Neural cell (in vitro differentiated cells): ENCODE data around the gene ACACA. TPM values are rescaled to one million over a fixed set of nuclear protein-coding genes. Genes with fewer than 3 reads are reported as not detected.

ENCODE experiments used
- H2AFZ ChIP-seq: fragments of 200-600, 300-800 bp; sonication (generic), shearing (Covaris generic); 2 replicates; pipeline ENCODE4 v1.6.0; 2014; ENCODE audit warnings: low read depth, mild to moderate bottlenecking, antibody characterized with exemption, low read length, moderate library complexity
- H3F3A ChIP-seq: fragments of 200-600 bp; shearing (Covaris generic); 2 replicates; pipeline ENCODE4 v1.6.1; 2016; ENCODE audit warnings: mild to moderate bottlenecking, moderate library complexity, mixed read lengths, antibody characterized with exemption, low read length; ENCODE audit not compliant: insufficient read depth, poor library complexity, severe bottlenecking
- H3K27ac ChIP-seq: fragments of 200-600, 300-800 bp; sonication (generic), shearing (Covaris generic); 2 replicates; pipeline ENCODE4 v1.5.1; 2014; ENCODE audit warnings: mild to moderate bottlenecking, low read length, moderate library complexity
- H3K27me3 ChIP-seq: fragments of 300-800, 200-600 bp; sonication (generic), shearing (Covaris generic); 2 replicates; pipeline ENCODE4 v1.6.0; 2014; ENCODE audit warnings: mild to moderate bottlenecking, low read depth, low read length, moderate library complexity; ENCODE audit not compliant: insufficient read depth
- H3K36me3 ChIP-seq: fragments of 300-800, 200-600 bp; sonication (generic), shearing (Covaris generic); 2 replicates; pipeline ENCODE4 v1.5.1; 2014; ENCODE audit warnings: mild to moderate bottlenecking, antibody characterized with exemption, low read length, moderate library complexity; ENCODE audit not compliant: insufficient read depth
- H3K4me2 ChIP-seq: fragments of 300-800, 200-600 bp; sonication (generic), shearing (Covaris generic); 2 replicates; pipeline ENCODE4 v1.6.0; 2014; ENCODE audit warnings: mild to moderate bottlenecking, low read length
- H3K4me3 ChIP-seq: fragments of 300-800, 200-600 bp; sonication (generic), shearing (Covaris generic); 2 replicates; pipeline ENCODE4 v1.5.1; 2014; ENCODE audit warnings: mild to moderate bottlenecking, low read length, moderate library complexity
- H3K79me2 ChIP-seq: fragments of 200-600 bp; shearing (Covaris generic); replicated peaks from 2 replicates; pipeline ENCODE4 v1.6.0; 2014; ENCODE audit warnings: mild to moderate bottlenecking, low read length, moderate library complexity; ENCODE audit not compliant: insufficient read depth
- H3K9ac ChIP-seq: fragments of 300-800, 200-600 bp; sonication (generic), shearing (Covaris generic); 2 replicates; pipeline ENCODE4 v1.6.1; 2016; ENCODE audit warnings: mild to moderate bottlenecking, low read length, mixed read lengths
- H3K9me2 ChIP-seq: fragments of 200-600 bp; shearing (Covaris generic); 2 replicates; pipeline ENCODE4 v1.6.1; 2016; ENCODE audit warnings: mild to moderate bottlenecking, low read length, mixed read lengths; ENCODE audit not compliant: insufficient read depth
- H3K9me3 ChIP-seq: fragments of 200-600, 300-800 bp; sonication (generic), shearing (Covaris generic); 2 replicates; pipeline ENCODE4 v1.6.1; 2016; ENCODE audit warnings: mild to moderate bottlenecking, mixed run types, low read length, moderate library complexity, mixed read lengths
- H4K20me1 ChIP-seq: fragments of 200-600 bp; shearing (Covaris generic); 2 replicates; pipeline ENCODE4 v1.6.1; 2016; ENCODE audit warnings: mild to moderate bottlenecking, mixed run types; ENCODE audit not compliant: insufficient read depth
- EP300 ChIP-seq: fragments of 450-650 bp; conservative IDR thresholded peaks from 2 replicates; pipeline ENCODE4 v1.6.1; 2014; ENCODE audit warnings: antibody characterized with exemption, mild to moderate bottlenecking, moderate library complexity; ENCODE audit not compliant: poor library complexity, severe bottlenecking
- EZH2 ChIP-seq: fragments of 200-600, 300-800 bp; shearing (Covaris generic), sonication (generic); IDR thresholded peaks from 2 replicates; pipeline ENCODE4 v1.6.1; 2014; ENCODE audit warnings: antibody characterized with exemption, low read length, borderline replicate concordance, mild to moderate bottlenecking; ENCODE audit not compliant: insufficient read depth, poor library complexity, severe bottlenecking
- MXI1 ChIP-seq: fragments of 450-650 bp; conservative IDR thresholded peaks from 2 replicates; pipeline ENCODE4 v1.6.1; 2014; ENCODE audit warnings: antibody characterized with exemption, mild to moderate bottlenecking; ENCODE audit not compliant: poor library complexity, severe bottlenecking
- POLR2AphosphoS5 ChIP-seq: IDR thresholded peaks from 2 replicates; pipeline ENCODE4 v1.6.1; 2012
- RAD21 ChIP-seq: fragments of 450-650 bp; conservative IDR thresholded peaks from 2 replicates; pipeline ENCODE4 v1.6.1; 2014; ENCODE audit warnings: antibody characterized with exemption, mild to moderate bottlenecking, moderate library complexity
- SMC3 ChIP-seq: fragments of 450-650 bp; conservative IDR thresholded peaks from 2 replicates; pipeline ENCODE4 v1.6.1; 2014; ENCODE audit warnings: antibody characterized with exemption, mild to moderate bottlenecking, moderate library complexity; ENCODE audit not compliant: poor library complexity
- TAF1 ChIP-seq: IDR thresholded peaks from 2 replicates; pipeline ENCODE4 v1.6.1; 2012; ENCODE audit warnings: low read depth
- polyA plus RNA-seq: library from polyadenylated mRNA; depleted of rRNA; stranded (reverse); fragments of >200 nt; gene quantifications from 2 replicates; pipeline ENCODE4 v1.2.3, GENCODE V29; 2014
- TF ChIP-seq, protein P1 (sequence below): IDR thresholded peaks from 2 replicates; pipeline ENCODE4 v1.6.1; 2012; ENCODE audit warnings: borderline replicate concordance
- TF ChIP-seq, protein P2 (sequence below): fragments of 450-650 bp; IDR thresholded peaks from 2 replicates; pipeline ENCODE4 v1.5.1; 2014; ENCODE audit warnings: antibody characterized with exemption, mild to moderate bottlenecking, moderate library complexity; ENCODE audit not compliant: poor library complexity, severe bottlenecking

ACACA gene
- polyA plus RNA-seq, 1 donor from 2014 or later = 38.4 TPM

DNA sequence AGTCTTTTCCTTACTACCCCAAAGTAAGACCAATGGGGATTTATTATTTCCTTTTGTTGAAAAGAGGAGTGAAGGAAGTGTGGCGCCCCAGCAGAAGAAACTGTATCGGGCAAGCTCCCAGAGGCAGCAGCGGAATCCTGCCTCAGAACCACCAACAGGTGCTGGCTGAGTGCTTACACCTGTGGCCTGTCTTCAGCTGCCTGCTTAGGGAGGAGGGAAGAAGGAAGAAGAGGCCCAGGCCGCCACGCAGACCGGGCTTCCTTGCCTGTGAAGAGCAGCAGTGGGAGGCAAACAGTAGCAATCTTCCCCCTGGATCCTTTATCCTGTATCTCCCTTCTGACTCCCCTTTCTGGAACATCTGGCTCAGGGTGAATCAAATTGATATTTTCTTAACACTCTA is 323.2 kb downstream of the ACACA start:
- Histone ChIP-seq H3K9me3 (no peaks in the 10 kb centered on the region), H4K20me1 (no peaks in the 10 kb centered on the region), H3K4me3 (no peak overlapping the region), H3K9ac (no peak overlapping the region), H3K36me3 (peaks cover 16% of the 10 kb centered on the region), H3K27me3 (no peaks in the 10 kb centered on the region), H2AFZ (no peak overlapping the region), H3K4me2 (no peak overlapping the region), H3K9me2 (no peaks in the 10 kb centered on the region), H3F3A (no peaks in the 10 kb centered on the region), H3K79me2 (no peaks in the 10 kb centered on the region), H3K27ac (no peak overlapping the region)
- no peak for TF ChIP-seq POLR2AphosphoS5
- TF ChIP-seq, protein P1, sequence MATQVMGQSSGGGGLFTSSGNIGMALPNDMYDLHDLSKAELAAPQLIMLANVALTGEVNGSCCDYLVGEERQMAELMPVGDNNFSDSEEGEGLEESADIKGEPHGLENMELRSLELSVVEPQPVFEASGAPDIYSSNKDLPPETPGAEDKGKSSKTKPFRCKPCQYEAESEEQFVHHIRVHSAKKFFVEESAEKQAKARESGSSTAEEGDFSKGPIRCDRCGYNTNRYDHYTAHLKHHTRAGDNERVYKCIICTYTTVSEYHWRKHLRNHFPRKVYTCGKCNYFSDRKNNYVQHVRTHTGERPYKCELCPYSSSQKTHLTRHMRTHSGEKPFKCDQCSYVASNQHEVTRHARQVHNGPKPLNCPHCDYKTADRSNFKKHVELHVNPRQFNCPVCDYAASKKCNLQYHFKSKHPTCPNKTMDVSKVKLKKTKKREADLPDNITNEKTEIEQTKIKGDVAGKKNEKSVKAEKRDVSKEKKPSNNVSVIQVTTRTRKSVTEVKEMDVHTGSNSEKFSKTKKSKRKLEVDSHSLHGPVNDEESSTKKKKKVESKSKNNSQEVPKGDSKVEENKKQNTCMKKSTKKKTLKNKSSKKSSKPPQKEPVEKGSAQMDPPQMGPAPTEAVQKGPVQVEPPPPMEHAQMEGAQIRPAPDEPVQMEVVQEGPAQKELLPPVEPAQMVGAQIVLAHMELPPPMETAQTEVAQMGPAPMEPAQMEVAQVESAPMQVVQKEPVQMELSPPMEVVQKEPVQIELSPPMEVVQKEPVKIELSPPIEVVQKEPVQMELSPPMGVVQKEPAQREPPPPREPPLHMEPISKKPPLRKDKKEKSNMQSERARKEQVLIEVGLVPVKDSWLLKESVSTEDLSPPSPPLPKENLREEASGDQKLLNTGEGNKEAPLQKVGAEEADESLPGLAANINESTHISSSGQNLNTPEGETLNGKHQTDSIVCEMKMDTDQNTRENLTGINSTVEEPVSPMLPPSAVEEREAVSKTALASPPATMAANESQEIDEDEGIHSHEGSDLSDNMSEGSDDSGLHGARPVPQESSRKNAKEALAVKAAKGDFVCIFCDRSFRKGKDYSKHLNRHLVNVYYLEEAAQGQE = no peak

DNA sequence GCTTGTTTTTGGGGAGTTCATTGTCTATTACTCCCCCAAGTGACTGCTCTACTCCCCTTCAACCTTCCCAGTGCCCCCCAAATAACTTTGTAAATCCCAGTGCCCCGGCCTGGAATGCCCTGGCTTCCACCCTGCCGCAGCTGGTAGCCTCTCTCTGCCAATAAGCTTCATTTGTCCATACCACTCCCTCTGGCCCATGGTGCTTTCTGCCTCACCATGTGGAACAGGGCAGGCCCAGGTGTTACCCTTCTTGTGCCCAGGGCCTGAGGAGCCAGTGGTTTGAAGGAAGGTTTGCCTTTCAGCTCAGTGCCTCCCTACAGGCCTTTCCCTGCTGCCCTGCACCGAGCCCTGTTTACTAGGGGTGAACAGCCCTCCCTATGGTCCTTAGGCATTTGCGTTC is 323.7 kb downstream of the ACACA start:
- Histone ChIP-seq H3K79me2 (no peaks in the 10 kb centered on the region), H3K36me3 (peaks cover 15% of the 10 kb centered on the region), H3K27ac (no peak overlapping the region), H3K9me3 (no peaks in the 10 kb centered on the region), H4K20me1 (no peaks in the 10 kb centered on the region), H3K4me3 (no peak overlapping the region), H3K9ac (no peak overlapping the region), H3K9me2 (no peaks in the 10 kb centered on the region), H3K4me2 (no peak overlapping the region), H3K27me3 (no peaks in the 10 kb centered on the region), H2AFZ (no peak overlapping the region), H3F3A (no peaks in the 10 kb centered on the region)
- TF ChIP-seq, protein P2, sequence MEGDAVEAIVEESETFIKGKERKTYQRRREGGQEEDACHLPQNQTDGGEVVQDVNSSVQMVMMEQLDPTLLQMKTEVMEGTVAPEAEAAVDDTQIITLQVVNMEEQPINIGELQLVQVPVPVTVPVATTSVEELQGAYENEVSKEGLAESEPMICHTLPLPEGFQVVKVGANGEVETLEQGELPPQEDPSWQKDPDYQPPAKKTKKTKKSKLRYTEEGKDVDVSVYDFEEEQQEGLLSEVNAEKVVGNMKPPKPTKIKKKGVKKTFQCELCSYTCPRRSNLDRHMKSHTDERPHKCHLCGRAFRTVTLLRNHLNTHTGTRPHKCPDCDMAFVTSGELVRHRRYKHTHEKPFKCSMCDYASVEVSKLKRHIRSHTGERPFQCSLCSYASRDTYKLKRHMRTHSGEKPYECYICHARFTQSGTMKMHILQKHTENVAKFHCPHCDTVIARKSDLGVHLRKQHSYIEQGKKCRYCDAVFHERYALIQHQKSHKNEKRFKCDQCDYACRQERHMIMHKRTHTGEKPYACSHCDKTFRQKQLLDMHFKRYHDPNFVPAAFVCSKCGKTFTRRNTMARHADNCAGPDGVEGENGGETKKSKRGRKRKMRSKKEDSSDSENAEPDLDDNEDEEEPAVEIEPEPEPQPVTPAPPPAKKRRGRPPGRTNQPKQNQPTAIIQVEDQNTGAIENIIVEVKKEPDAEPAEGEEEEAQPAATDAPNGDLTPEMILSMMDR = no peak
- TF ChIP-seq, protein P1 = no peak
- TF ChIP-seq POLR2AphosphoS5 (no peak), SMC3 (no peak), EZH2 (no peak), EP300 (no peak), TAF1 (no peak), MXI1 (no peak), RAD21 (no peak)
